Heart left ventricle (tissue), 16 donors: ENCODE results near the gene SLC35A2. TPM values are rescaled to one million over a fixed set of nuclear protein-coding genes. Genes with fewer than 3 reads are reported as not detected.
A peak's percentile ranks its signal among the peaks of the same experiment; 100 is the strongest.

ENCODE experiments used
- ATAC-seq, 4 donors: fragments of 200-7000 bp; cut with Tn5 transposase; one replicate each; pipeline ENCODE4 v1.9.1; 2020 to 2022; ENCODE audit warnings: moderate library complexity in 4 of 4, mild to moderate bottlenecking in 3 of 4, moderate number of reproducible peaks in 1 of 4
- DNase-seq, 5 donors: peaks; one replicate each; pipeline ENCODE4 v3.0.0-alpha.2; 2020
- H3K27ac ChIP-seq, 12 donors: fragments of 200-600 bp; sonication (generic) in 4 of 12; one replicate each; pipeline versions ENCODE4 v1.5.0 to v1.8.0; 2016 to 2022; ENCODE audit warnings: mild to moderate bottlenecking in 2 of 12
- H3K27me3 ChIP-seq, 9 donors: fragments of 200-600 bp; sonication (generic) in 2 of 9; one replicate each; pipeline versions ENCODE4 v1.5.1 to v1.8.0; 2016 to 2022; ENCODE audit warnings: mild to moderate bottlenecking in 3 of 9
- H3K36me3 ChIP-seq, 9 donors: fragments of 200-600 bp; sonication (generic) in 2 of 9; one replicate each; pipeline versions ENCODE4 v1.5.0 to v1.8.0; 2018 to 2022; ENCODE audit warnings: mild to moderate bottlenecking in 2 of 9
- H3K4me1 ChIP-seq, 12 donors: fragments of 200-600 bp; sonication (generic) in 4 of 12; one replicate each; pipeline versions ENCODE4 v1.5.0 to v1.8.0; 2016 to 2022; ENCODE audit warnings: mild to moderate bottlenecking in 3 of 12
- H3K4me3 ChIP-seq, 12 donors: fragments of 200-600 bp; sonication (generic) in 4 of 12; one replicate each; pipeline versions ENCODE4 v1.5.0 to v1.8.0; 2017 to 2022; ENCODE audit warnings: mild to moderate bottlenecking in 9 of 12, moderate library complexity in 4 of 12
- H3K9me3 ChIP-seq, 12 donors: fragments of 200-600 bp; sonication (generic) in 4 of 12; one replicate each; pipeline versions ENCODE4 v1.5.0 to v1.8.0; 2016 to 2022; ENCODE audit warnings: mild to moderate bottlenecking in 1 of 12
- CTCF ChIP-seq, 12 donors: fragments of 200-600 bp; sonication (generic) in 4 of 12; IDR thresholded peaks; one replicate each; pipeline versions ENCODE4 v1.5.0 to v1.8.0; 2018 to 2022; ENCODE audit warnings: antibody characterized with exemption in 12 of 12, mild to moderate bottlenecking in 5 of 12
- POLR2A ChIP-seq, 2 donors: fragments of 450-650 bp; IDR thresholded peaks; one replicate each; pipeline ENCODE4 v1.6.1; 2017; ENCODE audit warnings: antibody characterized with exemption in 2 of 2, mild to moderate bottlenecking in 2 of 2, moderate library complexity in 2 of 2
- WGBS, 4 donors: extraction: QIAGEN DNeasy Blood & Tissue Kit in 2 of 4; methylation state at CpG; one replicate each; pipeline versions ENCODE4 v1.1.5 to v1.1.7; 2013 to 2018; 5-methylcytosine and 5-hydroxymethylcytosine counted together
- intact Hi-C, 10 donors: fragments of 100-400 bp; cut with DNase I; formaldehyde crosslinking; loops; one replicate each; pipeline versions ENCODE4 v1.11.1 to v1.14.2; 2022
- polyA plus RNA-seq, 2 donors: library from polyadenylated mRNA; stranded (reverse); fragments of 200-250 nt; gene quantifications; one replicate each; pipeline ENCODE4 v1.2.3, GENCODE V29; 2013
- total RNA-seq, 9 donors: library from RNA; depleted of rRNA in 2 of 9; stranded (reverse); fragments of >200 nt in 2 of 9; fragmentation: NEBNext Ultra II Directional in 3 of 9; extraction: Animal tissue kit (Norgen Biotek cat#: 25700) in 3 of 9; gene quantifications; one replicate each; pipeline versions ENCODE4 v1.1.0 to v1.2.4, GENCODE V29; 2016 to 2023
- donor health status: ischemic (EF 13 %, LVEDD 7.1; RV severe dilation, severe dysfunction).
- donor health status: healthy with polysubstance abuse.
- donor health status: DM: no; HTN: yes; CAD: no.
- donor health status: DM: no; HTN: no; CAD: no.
- donor health status: ischemic (EF 25% LVEDD 6.9; RV normal size, moderate dysfunction).
- donor health status: ischemic (EF 25% LVEDD 5.7; RV mildly dilated, moderate dysfunction).
- donor health status: healthy.
- donor health status: DM: yes; HTN: yes; CAD: no.
- donor health status: ischemic (EF 35%, LVEDD 5.7; RV mildly dilated, moderate dysfunction).
- donor health status: nonischemic (EF 11% LVEDD 7.7; RV severe dilation, severe dysfunction).
- donor health status: DM: yes; HTN: yes; CAD: no.
- donor health status: PGD.
- donor health status: ischemic (EF 29% LVEDD 5.4; RV normal size, mild dysfunction).
- donor health status: nonischemic (EF 23%, LVEDD 6.1; RV moderate dilation, normal function).

SLC35A2 gene
- total and polyA plus RNA-seq, 11 donors, result 6.1 to 28.5 (median 14.4) TPM

- WGBS, 4 donors, result 62 to 82% (median 74%) methylated on average over 3 of the region's 3 CpGs
Observed at GRCh38 chrX:48939524-48940228, 28.2 kb upstream of the SLC35A2 start.

GRCh38 chrX:48938721-48939425, 27.4 kb upstream of the SLC35A2 start:
- no peaks in the 10 kb centered on the region for H3K9me3 ChIP-seq
- intact Hi-C loops, result no loop called here
- no peaks in the 10 kb centered on the region for H3K27me3 ChIP-seq
- 77 to 88% (median 80%) methylated on average over 1 of the region's 1 CpG for WGBS, 4 donors
- DNase-seq (no peak), ATAC-seq (no peak)
- peak overlapping the region in 1 of 12 donors; percentile 82 for H3K27ac ChIP-seq
- H3K36me3 ChIP-seq, result peaks cover 0 to 29% (median 21%) of the 10 kb centered on the region in 9 donors
- H3K4me3 ChIP-seq, result no peak overlapping the region
- H3K4me1 ChIP-seq, result peaks cover 0 to 72% (median 8%) of the 10 kb centered on the region in 12 donors
- TF ChIP-seq CTCF (IDR thresholded peaks at IDR 0.05), result no peak
- no peak for TF ChIP-seq POLR2A (IDR thresholded peaks at IDR 0.05)

More at GRCh38 chrX:48939524-48940228, 28.2 kb upstream of the SLC35A2 start:
- H3K9me3 ChIP-seq, result no peaks in the 10 kb centered on the region
- peaks cover 0 to 70% (median 8%) of the 10 kb centered on the region in 12 donors for H3K4me1 ChIP-seq
- intact Hi-C loops, result no loop called here
- peaks cover 0 to 22% (median 13%) of the 10 kb centered on the region in 9 donors for H3K36me3 ChIP-seq
- no peak overlapping the region for H3K4me3 ChIP-seq
- peak overlapping the region in 1 of 12 donors; percentile 82 for H3K27ac ChIP-seq
- TF ChIP-seq POLR2A (IDR thresholded peaks at IDR 0.05) (no peak), CTCF (IDR thresholded peaks at IDR 0.05) (no peak)
- DNase-seq (no peak), ATAC-seq (no peak)
- no peaks in the 10 kb centered on the region for H3K27me3 ChIP-seq

- H3K9me3 ChIP-seq, result peaks cover 0 to 7% (median 0%) of the 10 kb centered on the region in 12 donors
- DNase-seq (peak; percentile 41 to 77 (median 46)), ATAC-seq (peak; percentile 62 to 82 (median 66))
- TF ChIP-seq CTCF (IDR thresholded peaks at IDR 0.05), result peak in 1 of 12 donors; percentile 13
- TF ChIP-seq POLR2A (IDR thresholded peaks at IDR 0.05), result no peak
- intact Hi-C loops, result no loop called here
- H3K36me3 ChIP-seq, result peaks cover 0 to 33% (median 16%) of the 10 kb centered on the region in 9 donors
- H3K27ac ChIP-seq, result peak overlapping the region in 6 of 12 donors; percentile 3 to 82 (median 34)
- no peaks in the 10 kb centered on the region for H3K27me3 ChIP-seq
- H3K4me3 ChIP-seq, result peak overlapping the region in 1 of 12 donors; percentile 28
- 30 to 48% (median 43%) methylated on average over 7 to 9 of the region's 9 CpGs for WGBS, 4 donors
- H3K4me1 ChIP-seq, result peaks cover 0 to 72% (median 8%) of the 10 kb centered on the region in 12 donors
Observed at GRCh38 chrX:48937054-48937907, 25.8 kb upstream of the SLC35A2 start.
